G401.6 (cell line): ENCODE measurements around the gene LCP2.

ENCODE experiments used
- FAIRE-seq: peaks from 2 replicates; lab custom pipeline; 2012; peaks lifted over from hg19 to GRCh38; lab: Jason Lieb, UNC

LCP2 gene

GRCh38 chr5:170297589-170298462 is at the start of gene LCP2:
Gene LCP2, minus strand, starts transcription at chr5:170297777. Its CDS starts 166 bp downstream, at chr5:170297611.
- no peak for FAIRE-seq

- FAIRE-seq: no peak
These were observed 49.5 kb upstream of the LCP2 start for GRCh38 chr5:170347022-170347567.

- no peak for FAIRE-seq
These were observed 48.4 kb upstream of the LCP2 start for GRCh38 chr5:170345971-170346370.

GRCh38 chr5:170343177-170343576 is 45.6 kb upstream of the LCP2 start:
- no peak for FAIRE-seq

- no peak for FAIRE-seq
These were observed 44.7 kb upstream of the LCP2 start for GRCh38 chr5:170342153-170342725.

GRCh38 chr5:170341545-170341944 is 44.0 kb upstream of the LCP2 start:
- no peak for FAIRE-seq

GRCh38 chr5:170339780-170340167 is 42.2 kb upstream of the LCP2 start:
- no peak for FAIRE-seq

GRCh38 chr5:170338933-170339779 is 41.6 kb upstream of the LCP2 start:
- no peak for FAIRE-seq

GRCh38 chr5:170338291-170338690 is 40.7 kb upstream of the LCP2 start:
- no peak for FAIRE-seq

GRCh38 chr5:170337045-170337733 is 39.6 kb upstream of the LCP2 start:
- FAIRE-seq: no peak

GRCh38 chr5:170336065-170336464 is 38.5 kb upstream of the LCP2 start:
- no peak for FAIRE-seq

GRCh38 chr5:170334626-170335025 is 37.0 kb upstream of the LCP2 start:
- no peak for FAIRE-seq

- FAIRE-seq: no peak
These were observed 35.8 kb upstream of the LCP2 start for GRCh38 chr5:170333161-170333910.

- no peak for FAIRE-seq
These were observed 34.5 kb upstream of the LCP2 start for GRCh38 chr5:170332058-170332457.

- FAIRE-seq: no peak
These were observed 33.0 kb upstream of the LCP2 start for GRCh38 chr5:170330568-170331054.

GRCh38 chr5:170329524-170329923 is 31.9 kb upstream of the LCP2 start:
- FAIRE-seq: no peak

- no peak for FAIRE-seq
These were observed 30.3 kb upstream of the LCP2 start for GRCh38 chr5:170327829-170328228.

- no peak for FAIRE-seq
These were observed 29.6 kb upstream of the LCP2 start for GRCh38 chr5:170327168-170327567.

- no peak for FAIRE-seq
These were observed 21.7 kb upstream of the LCP2 start for GRCh38 chr5:170319301-170319700.

- no peak for FAIRE-seq
These were observed 19.9 kb upstream of the LCP2 start for GRCh38 chr5:170317499-170317898.

GRCh38 chr5:170316937-170317336 is 19.4 kb upstream of the LCP2 start:
- FAIRE-seq: no peak
